GM13976 (cell line): ENCODE results near the gene COL21A1.

Experiments used
- DNase-seq: peaks from one replicate; pipeline ENCODE4 v3.0.0; 2012; ENCODE audit warnings: low spot score
- in situ Hi-C: fragments of 300-500 bp; cut with MboI; formaldehyde crosslinking; loops from one replicate; pipeline ENCODE4 v1.12.0; 2022; ENCODE audit warnings: low sequenced_read_pairs, mixed read lengths, inconsistent platforms; ENCODE audit not compliant: unreplicated experiment
- TF ChIP-seq, protein P1 (sequence below): IDR thresholded peaks from 2 replicates; pipeline ENCODE4 v1.5.1; 2012; ENCODE audit warnings: borderline replicate concordance, mild to moderate bottlenecking; ENCODE audit not compliant: insufficient read depth; ENCODE audit errors: extremely low read depth, missing control alignments, control extremely low read depth

Gene COL21A1

DNA sequence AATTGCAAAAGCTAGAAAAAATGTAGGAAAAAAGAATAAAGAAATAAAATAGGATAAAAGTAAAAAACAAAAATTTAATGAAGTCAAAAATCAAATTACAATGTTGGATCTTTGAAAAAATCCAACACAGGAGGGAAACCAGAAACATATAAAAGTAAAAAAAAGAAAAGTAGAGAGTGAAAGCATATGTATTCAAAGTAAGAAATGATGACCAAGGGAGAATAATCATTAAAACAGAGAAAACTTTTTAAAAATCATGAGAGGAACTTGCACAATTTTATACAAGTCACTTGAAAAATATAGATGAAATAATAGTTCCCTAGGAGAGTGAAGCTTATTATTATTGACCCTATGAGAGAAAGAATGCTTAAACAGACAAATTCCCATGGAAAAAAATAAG lies 138.2 kb downstream of the COL21A1 start:
- TF ChIP-seq, protein P1, sequence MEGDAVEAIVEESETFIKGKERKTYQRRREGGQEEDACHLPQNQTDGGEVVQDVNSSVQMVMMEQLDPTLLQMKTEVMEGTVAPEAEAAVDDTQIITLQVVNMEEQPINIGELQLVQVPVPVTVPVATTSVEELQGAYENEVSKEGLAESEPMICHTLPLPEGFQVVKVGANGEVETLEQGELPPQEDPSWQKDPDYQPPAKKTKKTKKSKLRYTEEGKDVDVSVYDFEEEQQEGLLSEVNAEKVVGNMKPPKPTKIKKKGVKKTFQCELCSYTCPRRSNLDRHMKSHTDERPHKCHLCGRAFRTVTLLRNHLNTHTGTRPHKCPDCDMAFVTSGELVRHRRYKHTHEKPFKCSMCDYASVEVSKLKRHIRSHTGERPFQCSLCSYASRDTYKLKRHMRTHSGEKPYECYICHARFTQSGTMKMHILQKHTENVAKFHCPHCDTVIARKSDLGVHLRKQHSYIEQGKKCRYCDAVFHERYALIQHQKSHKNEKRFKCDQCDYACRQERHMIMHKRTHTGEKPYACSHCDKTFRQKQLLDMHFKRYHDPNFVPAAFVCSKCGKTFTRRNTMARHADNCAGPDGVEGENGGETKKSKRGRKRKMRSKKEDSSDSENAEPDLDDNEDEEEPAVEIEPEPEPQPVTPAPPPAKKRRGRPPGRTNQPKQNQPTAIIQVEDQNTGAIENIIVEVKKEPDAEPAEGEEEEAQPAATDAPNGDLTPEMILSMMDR = no peak
- in situ Hi-C loops = no loop called here
- DNase-seq = no peak

DNA sequence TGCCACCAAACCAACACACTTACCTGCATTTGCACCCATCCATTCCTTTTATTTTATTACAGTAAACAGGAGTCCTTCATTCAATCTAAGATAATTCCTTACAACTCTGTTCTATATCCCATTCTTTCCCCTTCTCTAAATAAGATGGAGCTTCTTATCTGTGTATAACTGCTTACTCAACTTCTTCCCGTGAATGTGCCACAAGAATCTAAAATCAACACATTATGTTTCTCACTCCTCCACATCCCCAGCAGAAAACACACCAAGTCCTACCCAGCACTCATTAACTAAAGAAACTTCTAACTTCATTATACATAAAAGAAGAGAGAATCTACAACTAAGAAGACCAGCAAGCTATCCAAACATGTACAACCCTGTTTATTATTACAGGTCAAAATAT lies 141.1 kb downstream of the COL21A1 start:
- in situ Hi-C loops = no loop called here
- TF ChIP-seq, protein P1 = no peak
- DNase-seq = no peak

DNA sequence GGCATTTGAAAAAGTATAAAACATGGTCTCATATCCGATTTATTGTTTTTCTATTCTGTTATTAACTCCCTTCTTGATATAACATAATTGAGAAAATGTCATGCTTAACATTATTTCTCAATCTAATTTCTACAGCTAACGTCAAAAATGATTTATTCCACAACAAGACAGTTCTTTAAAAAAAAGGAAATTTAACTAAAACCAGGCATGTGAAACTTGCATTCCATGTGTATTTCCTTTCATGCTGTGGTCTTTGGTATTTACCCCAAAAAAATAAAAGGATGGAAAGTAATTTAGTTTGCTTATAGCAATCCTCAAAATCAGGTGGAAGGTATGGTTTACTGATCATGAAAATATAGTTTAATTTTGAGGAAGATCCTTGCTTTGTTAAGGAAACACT lies 142.8 kb downstream of the COL21A1 start:
- TF ChIP-seq, protein P1 = no peak
- in situ Hi-C loops = no loop called here
- no peak for DNase-seq

DNA sequence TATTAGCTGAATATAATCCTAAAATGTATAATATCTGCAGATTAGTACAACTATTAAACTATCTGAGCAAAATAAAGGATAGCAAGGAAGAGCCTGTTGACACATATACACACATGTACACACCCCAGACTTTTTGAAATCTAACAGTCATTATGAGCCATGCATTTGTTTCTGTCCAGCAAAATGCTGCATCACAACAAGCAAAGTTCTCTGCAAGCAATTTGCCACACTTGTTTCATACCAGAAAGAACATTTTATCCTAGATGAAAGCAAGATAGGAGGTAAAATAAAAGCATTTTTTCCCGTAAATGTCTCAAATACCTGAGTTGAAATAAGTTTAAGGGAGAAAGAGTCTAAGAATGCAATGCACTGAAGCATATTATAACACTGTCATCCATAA lies 145.2 kb downstream of the COL21A1 start:
- in situ Hi-C loops = no loop called here
- no peak for DNase-seq
- TF ChIP-seq, protein P1 = no peak

DNA sequence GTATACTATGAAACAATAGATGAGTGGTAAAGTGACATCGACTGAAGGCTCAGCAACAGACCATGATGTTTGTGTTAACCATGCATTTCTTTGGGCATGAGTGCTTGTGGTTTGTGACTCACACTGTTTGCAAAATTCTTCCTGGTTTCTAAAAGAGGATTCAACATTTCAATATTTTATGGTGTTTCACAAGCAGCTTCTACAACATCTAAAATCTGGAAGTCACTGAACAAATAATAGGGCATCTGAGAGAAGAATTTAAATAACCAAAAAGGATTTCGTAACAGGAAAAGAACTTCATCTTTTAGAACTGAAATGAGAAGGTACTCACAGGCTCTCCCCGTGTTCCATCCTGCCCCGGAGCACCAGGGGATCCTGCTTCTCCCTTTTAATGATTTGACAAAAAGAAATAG lies 146.2 kb downstream of the COL21A1 start:
- TF ChIP-seq, protein P1 = no peak
- in situ Hi-C loops = no loop called here
- DNase-seq = no peak

DNA sequence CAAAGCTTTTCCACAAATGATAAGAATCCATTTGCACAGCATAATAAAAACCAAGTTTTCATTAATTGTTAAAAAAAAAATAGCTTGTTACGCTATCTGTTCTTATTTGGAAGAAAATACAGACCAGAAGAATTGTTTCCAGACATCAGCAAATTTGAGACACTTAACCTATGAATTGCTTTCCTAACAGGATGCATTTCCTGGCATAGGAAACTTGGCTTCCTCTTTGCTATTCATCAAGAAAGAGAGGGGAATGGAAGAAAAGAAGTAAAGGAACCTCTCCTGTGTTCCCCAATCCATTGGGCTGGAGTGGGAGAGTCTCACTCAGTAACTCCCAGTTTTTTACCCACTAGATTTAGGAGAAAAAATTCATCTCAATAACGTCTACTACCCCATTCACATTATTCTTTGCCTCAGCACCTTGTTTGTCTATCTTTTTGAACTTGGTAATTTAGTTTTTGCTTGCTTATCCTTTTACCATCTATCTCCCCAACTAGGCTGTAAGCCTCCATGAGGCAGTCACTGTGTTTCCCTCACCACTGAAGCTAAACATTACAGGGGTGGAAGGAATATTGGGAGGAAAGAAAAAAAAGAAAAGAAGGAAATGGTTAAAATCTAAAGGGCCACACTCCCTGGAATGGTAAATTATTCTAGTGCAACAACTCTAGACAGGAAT lies 150.3 kb downstream of the COL21A1 start:
- TF ChIP-seq, protein P1 = no peak
- in situ Hi-C loops = no loop called here
- DNase-seq = no peak

DNA sequence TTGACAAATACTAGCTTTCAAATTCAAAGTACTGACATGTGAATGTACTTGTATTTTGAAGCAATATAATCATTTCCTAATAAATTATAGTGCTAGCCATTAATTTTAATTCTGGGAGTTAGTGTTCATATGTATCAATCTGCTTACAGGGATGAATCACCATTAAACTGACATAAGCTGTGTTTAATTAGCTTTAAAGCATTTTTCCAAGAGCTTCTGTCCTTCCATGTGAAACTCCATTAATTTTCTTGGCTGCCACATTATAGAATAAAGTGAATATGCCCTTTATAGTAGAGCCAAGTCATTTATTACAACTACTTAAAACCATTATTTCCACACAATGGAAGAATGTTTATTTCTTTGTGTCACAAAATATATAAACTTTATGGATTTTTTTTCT lies 150.8 kb downstream of the COL21A1 start:
- no peak for DNase-seq
- TF ChIP-seq, protein P1 = no peak
- in situ Hi-C loops = no loop called here
